Vagina (tissue), 2 donors: ENCODE data around the gene FCN3. TPM values are rescaled to one million over a fixed set of nuclear protein-coding genes. Genes with fewer than 3 reads are reported as not detected.

Experiments used
- DNase-seq, 2 donors: peaks; one replicate each; pipeline ENCODE4 v3.0.0-alpha.2; 2017; ENCODE audit errors: extremely low spot score in 2 of 2
- H3K27ac ChIP-seq: fragments of 200-600 bp; sonication (generic); one replicate; pipeline ENCODE4 v1.5.1; 2019
- H3K27me3 ChIP-seq: fragments of 200-600 bp; sonication (generic); one replicate; pipeline ENCODE4 v1.5.1; 2019
- H3K36me3 ChIP-seq, 2 donors: fragments of 200-600 bp; sonication (generic); one replicate each; pipeline ENCODE4 v1.5.1; 2017 to 2019
- H3K4me1 ChIP-seq: fragments of 200-600 bp; sonication (generic); one replicate; pipeline ENCODE4 v1.5.1; 2019
- H3K4me3 ChIP-seq, 2 donors: fragments of 200-600 bp; sonication (generic); 1 replicate in 1 of 2; 2 replicates in 1 of 2; pipeline ENCODE4 v1.5.1; 2016 to 2019
- H3K9me3 ChIP-seq: fragments of 200-600 bp; sonication (generic); one replicate; pipeline ENCODE4 v1.5.1; 2019
- POLR2A ChIP-seq, 2 donors: fragments of 450-650 bp; IDR thresholded peaks; one replicate each; pipeline ENCODE4 v1.6.1; 2017; ENCODE audit warnings: antibody characterized with exemption in 2 of 2, mild to moderate bottlenecking in 2 of 2, moderate library complexity in 2 of 2
- POLR2AphosphoS5 ChIP-seq, 2 donors: sonication (generic); formaldehyde crosslinking; IDR thresholded peaks; one replicate each; pipeline ENCODE4 v1.9.0; 2017; ENCODE audit warnings: antibody characterized with exemption in 2 of 2, mild to moderate bottlenecking in 2 of 2, low read depth in 1 of 2; ENCODE audit not compliant: insufficient read depth in 1 of 2
- intact Hi-C: fragments of 100-400 bp; cut with DNase I; formaldehyde crosslinking; loops from one replicate; pipeline ENCODE4 v1.15.1; 2023
- total RNA-seq: library from RNA; depleted of rRNA; stranded (reverse); fragments of >200 nt; gene quantifications from one replicate; pipeline ENCODE4 v1.2.3, GENCODE V29; 2016
- TF ChIP-seq, protein P1 (sequence below), 3 experiments: fragments of 450-650 bp in 2 of 3; fragments of 200-600 bp in 1 of 3; sonication (generic) in 1 of 3; IDR thresholded peaks; one replicate each; pipeline ENCODE4 v1.5.1; 2017 to 2019; ENCODE audit warnings: antibody characterized with exemption in 3 of 3, mild to moderate bottlenecking in 2 of 3, moderate library complexity in 2 of 3

Gene FCN3
- total RNA-seq, 1 donor from 2014 or later, result 1.7 TPM

DNA sequence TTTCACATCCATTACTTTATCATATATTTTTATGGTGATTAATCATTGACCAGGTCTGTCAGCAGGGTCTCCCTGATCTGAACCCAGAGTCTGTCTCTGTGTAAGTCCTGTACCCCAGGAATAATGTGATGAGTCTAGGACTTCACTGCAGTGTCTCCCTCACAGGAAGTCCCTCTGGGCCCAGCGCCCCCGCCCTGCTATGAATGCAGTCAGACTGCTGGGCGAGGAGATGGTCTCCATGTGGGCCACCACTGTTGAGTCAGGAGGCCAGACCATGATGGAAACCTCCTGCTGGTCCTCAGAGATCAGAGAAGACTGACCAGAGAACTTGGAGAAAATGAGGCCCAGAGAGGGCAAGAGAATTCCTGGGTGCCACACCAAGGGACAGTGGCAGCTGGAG lies 43.2 kb downstream of the FCN3 start:
- DNase-seq, result no peak
- H3K27me3 ChIP-seq, result no peaks in the 10 kb centered on the region
- TF ChIP-seq, protein P1, sequence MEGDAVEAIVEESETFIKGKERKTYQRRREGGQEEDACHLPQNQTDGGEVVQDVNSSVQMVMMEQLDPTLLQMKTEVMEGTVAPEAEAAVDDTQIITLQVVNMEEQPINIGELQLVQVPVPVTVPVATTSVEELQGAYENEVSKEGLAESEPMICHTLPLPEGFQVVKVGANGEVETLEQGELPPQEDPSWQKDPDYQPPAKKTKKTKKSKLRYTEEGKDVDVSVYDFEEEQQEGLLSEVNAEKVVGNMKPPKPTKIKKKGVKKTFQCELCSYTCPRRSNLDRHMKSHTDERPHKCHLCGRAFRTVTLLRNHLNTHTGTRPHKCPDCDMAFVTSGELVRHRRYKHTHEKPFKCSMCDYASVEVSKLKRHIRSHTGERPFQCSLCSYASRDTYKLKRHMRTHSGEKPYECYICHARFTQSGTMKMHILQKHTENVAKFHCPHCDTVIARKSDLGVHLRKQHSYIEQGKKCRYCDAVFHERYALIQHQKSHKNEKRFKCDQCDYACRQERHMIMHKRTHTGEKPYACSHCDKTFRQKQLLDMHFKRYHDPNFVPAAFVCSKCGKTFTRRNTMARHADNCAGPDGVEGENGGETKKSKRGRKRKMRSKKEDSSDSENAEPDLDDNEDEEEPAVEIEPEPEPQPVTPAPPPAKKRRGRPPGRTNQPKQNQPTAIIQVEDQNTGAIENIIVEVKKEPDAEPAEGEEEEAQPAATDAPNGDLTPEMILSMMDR (IDR thresholded peaks at IDR 0.05), result no peak
- TF ChIP-seq POLR2A (IDR thresholded peaks at IDR 0.05) (no peak), POLR2AphosphoS5 (IDR thresholded peaks at IDR 0.05; ENCODE audit: insufficient read depth in 1 of 2, low read depth in 1 of 2) (no peak)
- no peaks in the 10 kb centered on the region for H3K9me3 ChIP-seq
- intact Hi-C loops, result no loop called here
- peaks cover 0 to 54% of the 10 kb centered on the region in 2 donors for H3K36me3 ChIP-seq
- H3K4me3 ChIP-seq, result no peak overlapping the region
- H3K27ac ChIP-seq, result no peak overlapping the region
- H3K4me1 ChIP-seq, result peaks cover 15% of the 10 kb centered on the region

GRCh38 chr1:27330786-27331185 lies 43.8 kb downstream of the FCN3 start:
- TF ChIP-seq, protein P1 (IDR thresholded peaks at IDR 0.05), result no peak
- TF ChIP-seq POLR2A (IDR thresholded peaks at IDR 0.05) (no peak), POLR2AphosphoS5 (IDR thresholded peaks at IDR 0.05; ENCODE audit: insufficient read depth in 1 of 2, low read depth in 1 of 2) (no peak)
- Histone ChIP-seq H3K27me3 (no peaks in the 10 kb centered on the region), H3K9me3 (no peaks in the 10 kb centered on the region), H3K4me3 (no peak overlapping the region), H3K4me1 (peaks cover 21% of the 10 kb centered on the region), H3K27ac (no peak overlapping the region), H3K36me3 (peaks cover 0 to 54% of the 10 kb centered on the region in 2 donors)
- DNase-seq, result no peak
- intact Hi-C loops, result no loop called here

DNA sequence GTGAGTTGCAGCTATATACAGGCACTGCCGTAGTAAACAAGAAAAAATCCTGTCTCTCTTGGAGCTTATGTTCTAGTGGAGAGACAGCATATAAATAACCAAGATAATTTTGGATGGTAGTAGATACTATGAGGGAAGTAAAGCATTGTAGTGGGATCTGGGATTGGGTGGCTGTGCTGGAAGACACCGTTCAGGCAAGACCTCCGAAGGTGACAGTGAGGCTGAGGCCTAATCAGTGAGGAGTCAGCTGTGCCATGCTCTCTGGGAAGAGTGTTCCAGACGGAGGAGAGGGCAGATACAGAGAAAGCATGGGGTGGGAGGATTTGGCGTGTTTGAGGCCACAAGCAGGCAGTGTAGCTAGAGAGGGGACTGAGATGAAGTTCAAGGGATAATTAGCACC lies 46.7 kb downstream of the FCN3 start:
- no peak for DNase-seq
- Histone ChIP-seq H3K9me3 (no peaks in the 10 kb centered on the region), H3K4me1 (peaks cover 48% of the 10 kb centered on the region), H3K27ac (no peak overlapping the region), H3K27me3 (no peaks in the 10 kb centered on the region), H3K4me3 (no peak overlapping the region), H3K36me3 (peaks cover 0 to 37% of the 10 kb centered on the region in 2 donors)
- TF ChIP-seq, protein P1 (IDR thresholded peaks at IDR 0.05), result no peak
- intact Hi-C loops, result no loop called here

GRCh38 chr1:27325286-27325685 lies 49.3 kb downstream of the FCN3 start:
- intact Hi-C loops, result no loop called here
- Histone ChIP-seq H3K27ac (no peak overlapping the region), H3K36me3 (peaks cover 0 to 26% of the 10 kb centered on the region in 2 donors), H3K27me3 (no peaks in the 10 kb centered on the region), H3K4me3 (no peak overlapping the region), H3K9me3 (no peaks in the 10 kb centered on the region), H3K4me1 (peaks cover 53% of the 10 kb centered on the region)
- DNase-seq, result no peak
- TF ChIP-seq POLR2AphosphoS5 (IDR thresholded peaks at IDR 0.05; ENCODE audit: insufficient read depth in 1 of 2, low read depth in 1 of 2), result no peak
- TF ChIP-seq, protein P1 (IDR thresholded peaks at IDR 0.05), result no peak
- TF ChIP-seq POLR2A (IDR thresholded peaks at IDR 0.05), result no peak

- peak overlapping the region; percentile 75 for H3K27ac ChIP-seq
- peak overlapping the region; percentile 79 to 90 for H3K4me3 ChIP-seq
- H3K27me3 ChIP-seq, result no peaks in the 10 kb centered on the region
- DNase-seq, result no peak
- no peaks in the 10 kb centered on the region for H3K9me3 ChIP-seq
- peaks cover 51% of the 10 kb centered on the region for H3K4me1 ChIP-seq
- peaks cover 0 to 18% of the 10 kb centered on the region in 2 donors for H3K36me3 ChIP-seq
- TF ChIP-seq, protein P1 (IDR thresholded peaks at IDR 0.05), result no peak
- TF ChIP-seq POLR2AphosphoS5 (IDR thresholded peaks at IDR 0.05; ENCODE audit: insufficient read depth in 1 of 2, low read depth in 1 of 2) (no peak), POLR2A (IDR thresholded peaks at IDR 0.05) (no peak)
- intact Hi-C loops, result no loop called here
These were observed 51.9 kb downstream of the FCN3 start for GRCh38 chr1:27322569-27323240.
